Right forelimb (tissue), 1 donor: ENCODE results near the gene MUC22.
"Not testable (repeated sequence)": the region's sequence is repeated elsewhere in the genome, so short reads cannot be mapped to it uniquely, and the experiment has no call there.

Experiments
- DNase-seq: peaks from one replicate; pipeline ENCODE4 v3.0.0-alpha.2; 2018

MUC22 gene

GRCh38 chr6:31010393-31011060 is at the start of gene MUC22:
Gene MUC22 (plus strand): TSS chr6:31010474. CDS start chr6:31010707, 233 bp downstream.
- no peak for DNase-seq

DNA sequence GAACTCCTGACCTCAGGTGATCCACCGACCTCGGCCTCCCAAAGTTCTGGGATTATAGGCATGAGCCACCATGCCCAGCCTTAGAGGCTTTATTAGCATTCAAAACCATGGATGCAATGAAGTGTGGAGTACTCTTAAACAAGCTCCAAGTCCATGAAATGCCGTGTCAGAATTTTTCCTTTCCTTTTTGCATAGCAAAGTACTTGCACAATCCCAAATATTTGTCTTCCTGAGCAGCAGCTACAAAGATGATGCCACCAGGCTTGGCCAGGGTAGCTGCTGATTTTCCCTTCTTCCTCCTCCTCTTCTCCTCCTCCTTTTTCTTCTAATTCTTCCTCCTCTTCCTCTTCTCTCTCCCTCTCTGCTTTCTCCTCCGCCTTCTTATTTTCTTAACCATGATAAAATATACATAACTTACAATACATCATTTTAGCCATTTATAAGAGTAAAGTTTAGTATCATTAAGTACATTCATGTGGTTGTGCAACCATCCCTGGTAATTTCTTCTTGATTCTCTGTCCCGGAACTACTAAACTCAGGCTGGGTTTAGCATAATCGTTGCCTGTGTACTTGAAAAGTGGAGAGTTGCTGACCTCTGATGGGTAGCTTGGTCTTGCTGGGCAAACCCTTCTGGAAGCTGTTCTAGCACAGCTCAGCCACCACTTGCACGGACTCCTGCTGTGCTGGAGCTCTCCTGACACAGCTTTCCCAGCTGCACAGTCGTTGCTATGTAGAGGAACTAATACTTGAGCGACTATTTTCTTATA is 49.2 kb upstream of the MUC22 start:
- no peak for DNase-seq

- DNase-seq: no peak
Observed at GRCh38 chr6:30962716-30963115, 47.6 kb upstream of the MUC22 start.

- no peak for DNase-seq
Observed at GRCh38 chr6:30963641-30964040, 46.6 kb upstream of the MUC22 start.

DNA sequence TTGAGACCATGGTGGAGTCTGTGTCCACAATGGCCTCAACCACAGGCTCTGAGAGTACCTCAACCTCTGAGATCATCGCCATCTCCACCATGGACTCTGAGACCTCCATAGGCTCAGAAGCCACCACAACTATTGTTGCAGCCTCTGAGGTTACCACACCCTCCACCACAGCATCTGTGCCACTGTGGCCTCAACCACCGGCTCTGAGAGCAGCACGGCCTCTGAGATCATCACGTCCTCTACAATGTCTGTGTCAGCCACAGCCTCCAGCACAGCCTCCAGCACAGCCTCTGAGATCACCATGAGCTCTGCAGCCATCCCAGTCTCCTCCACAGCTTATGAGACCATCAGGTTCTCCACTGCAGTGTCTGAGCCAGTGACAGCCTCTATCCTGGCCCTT is 46.2 kb upstream of the MUC22 start:
- no peak for DNase-seq

DNA sequence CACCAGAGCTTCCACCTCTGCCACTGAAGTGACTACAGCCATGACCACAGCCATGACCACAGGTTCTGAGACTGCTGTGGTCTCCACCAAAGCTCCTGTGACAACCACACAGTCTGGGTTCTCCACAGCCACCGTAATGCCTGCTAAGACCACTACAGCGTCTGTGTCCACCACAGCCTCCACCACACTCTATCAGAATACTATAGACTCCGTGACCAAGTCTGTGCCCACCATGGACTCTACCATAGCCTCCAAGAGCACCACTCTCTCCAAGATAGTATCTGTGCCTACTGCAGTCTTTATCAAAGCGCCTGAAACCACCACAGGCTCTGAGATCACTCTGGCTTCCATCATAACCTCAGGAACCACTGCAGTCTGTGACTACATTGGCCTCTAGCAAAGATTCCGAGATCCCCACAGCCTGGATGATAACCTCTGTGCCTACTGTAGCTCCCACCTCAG is 45.1 kb upstream of the MUC22 start:
- no peak for DNase-seq

DNA sequence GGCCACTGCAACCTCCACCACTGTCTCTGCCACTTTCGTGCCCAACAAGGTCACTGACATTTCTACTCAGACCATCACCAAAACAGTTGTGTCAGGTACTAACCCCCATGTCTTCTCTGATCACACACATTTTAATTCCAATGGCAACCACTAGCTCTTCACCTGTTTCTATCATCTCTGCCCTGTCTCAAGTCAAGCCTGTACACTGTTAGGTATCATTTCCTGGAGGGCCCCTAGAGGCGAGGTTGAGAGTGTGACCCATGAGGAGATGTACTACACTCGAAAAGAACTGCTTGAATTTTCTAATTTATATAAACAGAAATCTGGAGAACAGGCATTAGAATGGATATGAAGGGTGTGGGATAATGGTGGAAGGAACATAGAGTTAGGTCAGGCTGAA is 44.1 kb upstream of the MUC22 start:
- DNase-seq: no peak

- DNase-seq: not testable (repeated sequence)
Observed at GRCh38 chr6:30969171-30969570, 41.1 kb upstream of the MUC22 start.

DNA sequence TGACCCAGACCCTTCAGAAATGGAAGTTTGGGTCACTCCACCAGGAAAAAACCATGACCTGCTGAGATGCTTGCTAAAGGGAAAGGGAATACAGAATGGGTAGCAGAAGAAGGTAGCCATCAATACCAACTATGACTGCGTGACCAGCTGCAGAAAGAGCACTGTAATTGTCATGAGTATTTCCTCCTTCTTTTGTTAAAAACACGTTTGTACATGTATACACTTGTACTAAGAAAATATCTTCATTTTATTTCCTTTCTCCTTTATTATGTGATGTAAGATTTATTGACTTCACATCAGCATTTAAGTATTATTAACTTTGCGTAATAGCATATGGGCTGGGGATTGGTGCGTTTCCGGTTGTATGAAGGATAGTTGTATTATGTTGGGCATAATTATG is 39.3 kb upstream of the MUC22 start:
- no peak for DNase-seq

DNA sequence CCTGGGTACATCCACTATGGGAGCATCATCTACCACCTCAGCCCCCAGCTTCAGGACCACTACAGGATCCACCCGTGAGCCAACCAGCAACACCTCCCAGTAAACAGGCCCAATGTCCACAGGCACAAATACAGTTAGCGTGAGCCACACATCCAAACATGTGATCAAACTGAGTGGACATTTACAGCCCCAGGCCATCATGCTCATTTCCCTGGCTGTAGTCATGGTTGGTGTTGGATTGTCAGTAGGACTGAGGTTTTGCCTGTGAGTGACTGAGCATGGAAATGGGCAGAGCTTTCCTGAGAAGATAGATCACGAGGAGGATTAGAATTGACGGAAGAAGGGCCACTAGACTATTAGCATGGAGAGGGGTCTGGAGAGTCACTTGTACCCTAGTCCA is 37.5 kb upstream of the MUC22 start:
- no peak for DNase-seq

- no peak for DNase-seq
Observed at GRCh38 chr6:30974490-30975252, 35.6 kb upstream of the MUC22 start.

DNA sequence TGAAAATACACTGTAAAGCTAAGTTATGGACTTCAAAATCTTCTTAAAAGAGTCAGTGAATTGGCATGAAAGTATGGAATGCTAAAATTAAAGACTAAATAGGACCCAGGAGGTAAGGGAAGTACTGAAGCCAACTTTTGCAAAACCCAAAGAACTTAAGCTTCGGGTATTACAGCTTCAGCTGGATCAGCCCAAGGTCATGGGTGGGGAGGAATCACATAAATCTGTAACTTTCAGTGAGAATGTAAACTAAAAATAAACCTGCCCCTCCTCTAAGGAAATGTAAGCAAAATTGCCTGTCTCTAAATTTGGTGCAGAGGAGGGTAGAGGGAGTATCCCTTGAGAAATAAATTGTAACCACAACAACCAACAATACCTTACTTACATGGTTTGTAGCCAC is 31.1 kb upstream of the MUC22 start:
- no peak for DNase-seq

- no peak for DNase-seq
Observed at GRCh38 chr6:30979690-30980089, 30.6 kb upstream of the MUC22 start.

DNA sequence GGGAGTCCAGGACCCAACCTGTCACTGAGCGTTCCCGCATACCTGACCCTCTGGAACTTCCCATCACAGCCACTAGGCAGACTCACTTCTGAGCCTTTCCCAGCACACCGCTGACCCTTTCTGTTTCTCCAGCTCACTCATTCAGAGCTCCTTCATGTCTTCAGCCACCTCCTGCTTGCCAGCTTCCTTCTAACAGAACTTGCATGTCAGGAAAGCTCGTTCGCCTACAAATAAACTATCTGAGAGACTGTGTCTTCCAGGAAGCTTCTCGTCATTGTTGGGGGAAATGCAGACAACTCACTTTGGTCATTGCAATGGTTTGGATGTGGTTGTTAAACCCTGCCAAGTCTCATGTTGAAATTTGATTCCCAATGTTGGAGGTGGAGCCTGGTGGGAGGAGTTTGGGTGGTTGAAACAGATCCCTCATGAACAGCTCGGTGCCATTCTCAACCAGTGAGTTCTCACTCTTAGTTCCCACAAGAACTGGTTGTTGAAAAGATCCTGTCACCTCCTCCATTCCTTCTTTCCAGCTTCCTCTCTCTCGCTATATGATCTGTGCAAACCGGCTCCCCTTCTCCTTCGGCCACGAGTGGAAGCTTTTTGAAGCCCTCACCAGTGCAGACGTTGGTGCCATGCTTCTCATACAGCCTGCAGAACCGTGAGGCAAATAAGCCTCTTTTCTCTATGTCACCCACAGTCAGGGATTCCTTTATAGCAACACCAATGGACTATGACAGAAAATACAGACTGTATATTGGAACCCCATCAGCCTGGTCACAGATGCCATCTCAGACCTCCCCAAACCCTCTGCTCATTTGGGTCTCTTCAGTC is 28.1 kb upstream of the MUC22 start:
- DNase-seq: peak; percentile 57

- no peak for DNase-seq
Observed at GRCh38 chr6:30983439-30983838, 26.8 kb upstream of the MUC22 start, which contains the start of gene MUC21. Gene MUC21 (plus strand): TSS chr6:30983718. CDS start chr6:30983959, 241 bp downstream.

DNA sequence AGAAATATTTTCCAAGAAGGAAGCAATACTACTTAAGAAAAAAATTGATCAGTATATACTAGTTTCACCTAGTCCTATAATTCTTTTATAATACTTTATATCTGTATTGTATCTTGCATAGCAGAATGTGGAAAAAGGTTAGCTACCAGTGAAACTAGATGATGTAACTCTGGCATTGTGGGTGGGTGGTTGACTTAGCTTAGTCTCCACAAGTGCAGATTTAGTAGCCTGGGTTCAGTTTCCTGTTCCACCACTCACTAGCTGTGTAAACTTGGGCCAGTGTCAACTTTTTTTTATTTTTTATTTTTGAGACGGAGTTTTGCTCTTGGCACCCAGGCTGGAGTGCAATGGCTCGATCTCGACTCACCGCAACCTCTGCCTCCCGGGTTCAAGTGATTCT is 24.8 kb upstream of the MUC22 start:
- no peak for DNase-seq

DNA sequence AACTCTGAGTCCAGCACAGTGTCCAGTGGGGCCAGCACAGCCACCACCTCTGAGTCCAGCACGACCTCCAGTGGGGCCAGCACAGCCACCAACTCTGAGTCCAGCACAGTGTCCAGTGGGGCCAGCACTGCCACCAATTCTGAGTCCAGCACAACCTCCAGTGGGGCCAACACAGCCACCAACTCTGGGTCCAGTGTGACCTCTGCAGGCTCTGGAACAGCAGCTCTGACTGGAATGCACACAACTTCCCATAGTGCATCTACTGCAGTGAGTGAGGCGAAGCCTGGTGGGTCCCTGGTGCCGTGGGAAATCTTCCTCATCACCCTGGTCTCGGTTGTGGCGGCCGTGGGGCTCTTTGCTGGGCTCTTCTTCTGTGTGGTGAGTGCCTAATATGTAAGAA is 23.0 kb upstream of the MUC22 start:
- no peak for DNase-seq

- DNase-seq: no peak
Observed at GRCh38 chr6:30988209-30988825, 22.0 kb upstream of the MUC22 start.

- DNase-seq: no peak
Observed at GRCh38 chr6:30990422-30991086, 19.7 kb upstream of the MUC22 start.

GRCh38 chr6:30991891-30992290 is 18.4 kb upstream of the MUC22 start:
- DNase-seq: no peak

DNA sequence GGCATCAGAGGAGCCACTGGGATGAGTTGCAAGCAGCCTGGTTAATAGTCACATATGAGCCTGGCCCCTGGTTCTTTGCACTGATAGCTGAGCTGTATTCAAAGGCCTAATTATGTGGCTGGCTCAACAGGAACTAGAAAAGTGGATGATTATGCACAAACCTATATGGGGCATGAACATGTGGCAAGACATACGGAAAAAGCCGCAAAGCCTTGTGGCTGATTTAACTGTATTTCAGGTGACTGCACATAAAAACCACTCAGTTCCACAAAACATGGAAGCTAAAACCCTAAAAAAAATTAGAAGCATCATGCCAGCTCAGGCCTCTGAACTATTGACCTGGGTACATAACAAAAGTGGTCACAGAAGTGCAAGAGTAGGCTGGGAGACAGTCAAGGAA is 13.0 kb upstream of the MUC22 start:
- DNase-seq: no peak

- DNase-seq: no peak
Observed at GRCh38 chr6:30998785-30999184, 11.5 kb upstream of the MUC22 start.
